ENCODE measurements around the gene PMP22.

Gene PMP22

DNA sequence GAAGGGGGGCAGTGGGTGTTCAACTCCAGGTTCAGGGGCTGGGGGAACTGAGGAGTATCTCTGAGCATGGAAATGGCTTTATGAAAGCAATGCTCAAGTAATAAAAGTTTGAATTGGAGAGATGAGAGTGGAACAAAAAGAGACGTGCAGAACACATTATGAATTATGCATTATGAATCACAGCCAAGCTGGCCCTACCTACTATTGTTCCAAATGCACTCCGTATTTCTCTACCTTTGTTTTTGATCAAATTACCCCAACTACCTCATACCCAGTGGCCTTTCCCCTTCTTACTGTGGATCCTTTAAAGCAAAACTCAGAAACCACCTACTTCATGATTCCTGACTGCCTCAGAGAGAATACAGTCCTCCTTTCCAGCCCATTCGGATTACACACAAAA lies 38.1 kb upstream of the PMP22 start:
- H3K4me3 ChIP-seq (ENCODE audit: low read depth, low read length) = no peak overlapping the region
- TF ChIP-seq, protein P1, sequence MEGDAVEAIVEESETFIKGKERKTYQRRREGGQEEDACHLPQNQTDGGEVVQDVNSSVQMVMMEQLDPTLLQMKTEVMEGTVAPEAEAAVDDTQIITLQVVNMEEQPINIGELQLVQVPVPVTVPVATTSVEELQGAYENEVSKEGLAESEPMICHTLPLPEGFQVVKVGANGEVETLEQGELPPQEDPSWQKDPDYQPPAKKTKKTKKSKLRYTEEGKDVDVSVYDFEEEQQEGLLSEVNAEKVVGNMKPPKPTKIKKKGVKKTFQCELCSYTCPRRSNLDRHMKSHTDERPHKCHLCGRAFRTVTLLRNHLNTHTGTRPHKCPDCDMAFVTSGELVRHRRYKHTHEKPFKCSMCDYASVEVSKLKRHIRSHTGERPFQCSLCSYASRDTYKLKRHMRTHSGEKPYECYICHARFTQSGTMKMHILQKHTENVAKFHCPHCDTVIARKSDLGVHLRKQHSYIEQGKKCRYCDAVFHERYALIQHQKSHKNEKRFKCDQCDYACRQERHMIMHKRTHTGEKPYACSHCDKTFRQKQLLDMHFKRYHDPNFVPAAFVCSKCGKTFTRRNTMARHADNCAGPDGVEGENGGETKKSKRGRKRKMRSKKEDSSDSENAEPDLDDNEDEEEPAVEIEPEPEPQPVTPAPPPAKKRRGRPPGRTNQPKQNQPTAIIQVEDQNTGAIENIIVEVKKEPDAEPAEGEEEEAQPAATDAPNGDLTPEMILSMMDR (IDR thresholded peaks at IDR 0.05; ENCODE audit: low read depth, low read length) = no peak

DNA sequence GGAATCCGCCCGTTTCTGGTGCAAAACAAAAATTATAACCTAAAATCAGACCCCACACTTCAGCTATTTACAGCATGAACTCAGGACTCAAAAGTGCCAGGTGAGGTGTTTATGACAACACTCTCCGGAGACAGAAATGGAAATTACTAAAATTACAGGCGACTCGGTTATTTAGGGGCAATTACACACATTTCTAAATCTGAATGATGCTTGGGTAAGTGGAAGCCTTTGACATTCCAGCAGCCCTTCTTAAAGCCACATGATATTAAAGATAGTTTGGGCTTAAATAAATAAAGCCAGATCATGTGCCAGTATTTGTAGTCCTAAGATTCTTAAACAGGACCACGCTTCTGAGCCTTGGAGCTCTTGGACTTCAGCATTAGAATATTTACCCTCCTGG lies 36.7 kb upstream of the PMP22 start:
- H3K4me3 ChIP-seq (ENCODE audit: low read depth, low read length) = no peak overlapping the region
- TF ChIP-seq, protein P1 (IDR thresholded peaks at IDR 0.05; ENCODE audit: low read depth, low read length) = no peak

DNA sequence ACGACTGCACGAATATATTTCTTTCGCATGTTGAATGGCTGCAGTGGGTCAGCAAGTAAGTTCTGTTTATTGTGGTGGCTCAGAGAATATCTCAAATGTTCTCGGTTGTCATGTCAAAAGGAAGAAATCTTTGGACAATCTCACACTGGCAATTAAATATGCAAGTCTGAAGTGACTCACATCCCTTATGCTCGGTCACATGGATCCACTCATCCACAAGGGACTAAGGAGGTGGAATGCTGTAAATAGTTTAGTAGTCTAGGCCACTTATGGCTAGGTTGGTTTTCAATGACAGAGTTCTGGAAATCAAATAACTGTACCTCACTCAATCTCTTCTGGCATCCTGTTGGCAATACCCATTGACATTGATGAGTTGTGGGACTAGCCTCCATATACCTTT lies 33.0 kb upstream of the PMP22 start:
- no peak overlapping the region for H3K4me3 ChIP-seq (ENCODE audit: low read depth, low read length)
- TF ChIP-seq, protein P1 (IDR thresholded peaks at IDR 0.05; ENCODE audit: low read depth, low read length) = no peak

DNA sequence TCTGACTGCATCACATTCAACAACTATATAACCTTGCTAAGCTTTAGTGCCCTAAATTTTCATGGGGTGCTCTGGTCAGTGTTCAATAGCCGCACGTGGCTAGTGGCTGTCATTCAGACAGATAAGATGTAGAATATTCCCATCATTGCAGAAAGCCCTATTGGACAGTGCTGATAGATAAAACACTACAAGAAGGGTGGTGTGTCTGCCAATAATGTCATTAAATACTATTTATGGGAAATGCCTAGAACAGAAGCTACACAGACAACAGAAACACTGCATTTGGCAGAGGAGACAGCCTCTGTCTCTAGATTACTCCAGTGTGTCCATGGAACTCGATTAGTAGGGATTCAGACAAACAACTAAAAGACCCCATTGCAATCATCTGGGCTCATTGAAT lies 28.4 kb upstream of the PMP22 start:
- TF ChIP-seq, protein P1 (IDR thresholded peaks at IDR 0.05; ENCODE audit: low read depth, low read length) = no peak
- H3K4me3 ChIP-seq (ENCODE audit: low read depth, low read length) = no peak overlapping the region

DNA sequence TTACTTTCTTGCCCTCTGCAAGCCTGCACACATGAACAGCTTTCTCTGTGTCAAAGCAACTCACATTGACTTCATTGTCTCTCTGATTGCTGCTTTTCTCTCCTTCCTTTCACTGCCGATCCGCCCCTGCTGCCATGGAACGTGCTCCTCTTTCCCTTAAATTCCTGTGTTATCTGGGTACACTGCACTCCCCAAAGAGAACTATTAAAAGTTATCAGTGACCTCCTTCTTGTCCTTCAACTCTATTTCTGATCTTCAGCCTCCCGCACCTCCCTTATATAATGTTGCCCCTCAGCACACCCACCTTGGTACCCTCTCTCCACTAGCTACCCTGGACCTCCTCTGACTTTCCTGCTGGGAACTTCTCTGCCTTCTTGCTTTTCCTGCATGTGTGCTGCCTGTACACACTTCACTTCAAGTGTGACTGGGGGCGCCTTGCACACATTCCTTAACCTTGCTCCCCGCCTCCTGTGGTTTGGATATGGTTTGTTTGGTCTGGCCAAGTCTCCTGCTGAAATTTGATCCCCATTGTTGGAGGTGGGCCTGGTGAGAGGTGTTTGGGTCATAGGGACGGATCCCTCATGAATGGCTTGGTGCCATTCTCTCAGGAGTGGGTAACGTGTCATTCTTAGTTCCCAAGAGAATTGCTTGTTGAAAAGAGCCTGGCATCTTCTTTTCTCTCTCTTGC lies 26.7 kb upstream of the PMP22 start:
- TF ChIP-seq, protein P1 (IDR thresholded peaks at IDR 0.05; ENCODE audit: low read depth, low read length) = no peak
- H3K4me3 ChIP-seq (ENCODE audit: low read depth, low read length) = no peak overlapping the region

DNA sequence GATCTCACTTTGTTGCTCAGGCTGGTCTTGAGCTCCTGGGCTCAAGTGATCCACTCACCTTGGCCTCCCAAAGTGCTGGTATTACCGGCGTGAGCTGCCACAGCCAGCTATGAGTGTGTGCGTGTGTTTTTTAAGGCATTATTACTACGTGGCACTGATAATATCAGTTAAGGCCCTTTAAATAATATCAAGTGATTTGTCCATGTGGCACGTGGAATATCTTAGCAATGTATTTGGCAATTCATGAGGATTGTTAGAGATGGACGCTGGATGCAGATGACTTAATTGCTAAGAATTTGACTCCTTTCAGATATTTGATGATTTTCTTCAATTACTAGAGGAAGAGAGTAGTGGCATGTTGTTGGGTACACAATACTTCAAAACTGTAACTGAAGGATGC lies 25.5 kb upstream of the PMP22 start:
- no peak overlapping the region for H3K4me3 ChIP-seq (ENCODE audit: low read depth, low read length)
- TF ChIP-seq, protein P1 (IDR thresholded peaks at IDR 0.05; ENCODE audit: low read depth, low read length) = no peak

DNA sequence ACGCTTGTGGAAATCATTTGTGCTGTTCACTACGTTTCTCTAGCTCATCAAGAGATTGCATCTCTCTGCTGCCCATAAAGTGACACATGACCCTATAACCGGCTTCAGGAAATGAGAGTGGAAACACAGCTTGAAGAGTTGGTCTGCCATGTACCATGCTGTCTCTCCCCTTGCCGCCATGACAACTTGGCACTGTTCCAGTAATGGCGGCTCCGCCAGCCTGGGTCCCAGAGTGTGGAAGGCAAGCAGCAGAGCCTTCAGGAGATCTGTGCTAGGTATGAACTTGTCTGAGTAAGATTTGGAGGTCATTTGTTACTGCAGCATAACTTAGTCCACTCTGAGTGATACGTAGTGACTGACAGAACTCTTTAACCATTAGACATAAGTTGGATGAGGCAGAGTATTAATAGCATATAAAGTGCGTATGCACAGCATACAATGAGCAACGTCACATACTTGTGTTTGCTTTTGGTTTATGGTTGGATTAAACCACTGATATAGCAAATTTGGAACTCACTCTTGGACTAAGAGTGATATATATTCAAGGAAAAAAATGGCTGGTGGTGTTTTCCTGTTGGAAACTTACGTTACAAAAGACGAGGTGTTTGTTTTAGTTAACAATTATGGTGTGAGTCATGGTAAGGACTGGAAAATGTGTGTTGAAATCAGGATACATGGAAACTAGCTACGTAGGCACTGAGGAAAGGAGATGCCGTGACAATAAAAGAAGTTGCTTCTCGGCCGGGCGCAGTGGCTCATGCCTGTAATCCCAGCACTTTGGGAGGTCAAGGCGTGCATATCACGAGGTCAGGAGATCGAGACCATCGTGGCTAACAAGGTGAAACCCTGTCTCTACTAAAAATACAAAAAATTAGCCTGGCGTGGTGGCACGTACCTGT lies 24.4 kb upstream of the PMP22 start:
- H3K4me3 ChIP-seq (ENCODE audit: low read depth, low read length) = no peak overlapping the region
- TF ChIP-seq, protein P1 (IDR thresholded peaks at IDR 0.05; ENCODE audit: low read depth, low read length) = no peak

All from WI38 (cell line).